Measurements from ENCODE around the gene MPC1.

Gene MPC1

DNA sequence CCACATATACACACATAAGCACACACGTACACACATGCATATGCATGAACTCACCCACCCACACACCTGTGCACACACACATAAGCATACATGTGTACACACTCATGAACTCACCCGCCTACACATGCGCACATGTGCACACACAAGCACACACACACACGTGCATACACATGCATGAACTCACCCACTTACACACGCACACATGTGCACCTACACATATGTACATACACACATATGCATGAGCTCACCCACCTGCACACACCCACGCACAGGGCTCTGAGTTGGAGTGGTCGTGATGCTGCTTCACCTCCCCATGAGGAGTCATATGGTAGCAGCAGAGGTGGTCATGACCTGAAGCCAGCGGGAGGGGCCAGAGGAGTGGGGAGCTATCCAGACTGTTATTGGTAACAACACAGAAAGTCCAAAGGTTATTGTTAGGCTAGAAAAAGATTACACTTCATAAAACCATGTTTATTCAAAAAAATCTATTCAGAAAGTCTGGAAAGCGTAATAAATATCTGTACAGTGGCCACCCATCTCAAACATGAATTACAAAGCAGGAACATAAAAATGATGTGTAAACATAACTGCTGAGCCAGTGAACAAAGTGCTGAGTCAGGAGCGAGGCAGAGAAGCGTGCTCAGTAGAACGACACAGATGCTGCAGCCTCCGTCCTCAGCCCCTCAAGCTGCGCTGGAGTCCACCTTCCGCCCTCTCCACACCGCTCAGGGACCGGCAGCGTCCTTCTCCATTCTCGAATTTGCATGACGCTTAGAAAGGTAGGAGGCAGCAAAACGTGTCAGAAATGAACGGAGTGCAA is 26.4 kb upstream of the MPC1 start:
- Histone ChIP-seq H3F3A (ENCODE audit: control insufficient read depth, insufficient read depth) (no peaks in the 10 kb centered on the region), H3K9me2 (replicated peaks; ENCODE audit: control insufficient read depth, low read length) (no peaks in the 10 kb centered on the region), H3K4me1 (ENCODE audit: control insufficient read depth, low read length) (no peaks in the 10 kb centered on the region), H3K36me3 (ENCODE audit: control insufficient read depth, low read length) (no peaks in the 10 kb centered on the region), H3K4me2 (ENCODE audit: low read length) (no peak overlapping the region), H4K20me1 (ENCODE audit: control insufficient read depth, insufficient read depth, low read depth, low read length) (no peaks in the 10 kb centered on the region), H3K27ac (ENCODE audit: low read depth, low read length) (no peak overlapping the region), H3K4me3 (ENCODE audit: low read length) (no peak overlapping the region), H3K9me3 (ENCODE audit: control insufficient read depth, insufficient read depth, low read length) (no peaks in the 10 kb centered on the region), H3K79me2 (ENCODE audit: control insufficient read depth, low read length) (no peaks in the 10 kb centered on the region), H3K27me3 (ENCODE audit: control insufficient read depth, low read length) (no peaks in the 10 kb centered on the region)
- TF ChIP-seq EZH2phosphoT487 (IDR thresholded peaks at IDR 0.05; ENCODE audit: borderline replicate concordance, low read length), result no peak
- TF ChIP-seq, protein P1, sequence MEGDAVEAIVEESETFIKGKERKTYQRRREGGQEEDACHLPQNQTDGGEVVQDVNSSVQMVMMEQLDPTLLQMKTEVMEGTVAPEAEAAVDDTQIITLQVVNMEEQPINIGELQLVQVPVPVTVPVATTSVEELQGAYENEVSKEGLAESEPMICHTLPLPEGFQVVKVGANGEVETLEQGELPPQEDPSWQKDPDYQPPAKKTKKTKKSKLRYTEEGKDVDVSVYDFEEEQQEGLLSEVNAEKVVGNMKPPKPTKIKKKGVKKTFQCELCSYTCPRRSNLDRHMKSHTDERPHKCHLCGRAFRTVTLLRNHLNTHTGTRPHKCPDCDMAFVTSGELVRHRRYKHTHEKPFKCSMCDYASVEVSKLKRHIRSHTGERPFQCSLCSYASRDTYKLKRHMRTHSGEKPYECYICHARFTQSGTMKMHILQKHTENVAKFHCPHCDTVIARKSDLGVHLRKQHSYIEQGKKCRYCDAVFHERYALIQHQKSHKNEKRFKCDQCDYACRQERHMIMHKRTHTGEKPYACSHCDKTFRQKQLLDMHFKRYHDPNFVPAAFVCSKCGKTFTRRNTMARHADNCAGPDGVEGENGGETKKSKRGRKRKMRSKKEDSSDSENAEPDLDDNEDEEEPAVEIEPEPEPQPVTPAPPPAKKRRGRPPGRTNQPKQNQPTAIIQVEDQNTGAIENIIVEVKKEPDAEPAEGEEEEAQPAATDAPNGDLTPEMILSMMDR (IDR thresholded peaks at IDR 0.05; ENCODE audit: low read depth, low read length, poor library complexity, severe bottlenecking), result no peak

DNA sequence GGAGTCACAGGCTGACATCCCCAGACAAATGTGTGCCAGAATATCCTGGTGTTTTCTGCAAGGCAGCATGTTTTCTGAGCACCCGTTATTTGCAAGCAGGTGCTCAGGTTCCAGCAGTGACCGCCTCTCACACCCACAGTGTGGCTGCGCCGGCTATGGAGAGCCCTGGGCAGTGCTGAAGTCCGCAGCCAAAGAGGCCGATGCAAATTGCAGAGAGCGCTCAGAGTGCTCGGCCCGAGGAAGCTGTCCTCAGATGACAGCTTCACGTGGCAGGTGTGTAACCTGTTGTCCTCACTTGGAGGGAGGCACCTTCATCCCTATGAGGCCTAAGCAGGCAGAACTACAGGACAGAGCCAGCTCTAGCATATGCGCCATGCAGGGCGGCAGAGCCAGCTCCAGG is 23.5 kb upstream of the MPC1 start:
- H3K4me2 ChIP-seq (ENCODE audit: low read length), result no peak overlapping the region
- no peaks in the 10 kb centered on the region for H3K9me3 ChIP-seq (ENCODE audit: control insufficient read depth, insufficient read depth, low read length)
- H3K36me3 ChIP-seq (ENCODE audit: control insufficient read depth, low read length), result no peaks in the 10 kb centered on the region
- H3K27me3 ChIP-seq (ENCODE audit: control insufficient read depth, low read length), result no peaks in the 10 kb centered on the region
- no peaks in the 10 kb centered on the region for H4K20me1 ChIP-seq (ENCODE audit: control insufficient read depth, insufficient read depth, low read depth, low read length)
- H3F3A ChIP-seq (ENCODE audit: control insufficient read depth, insufficient read depth), result peaks cover 3% of the 10 kb centered on the region; the same call in 1 of the 2 replicates
- TF ChIP-seq, protein P1 (IDR thresholded peaks at IDR 0.05; ENCODE audit: low read depth, low read length, poor library complexity, severe bottlenecking), result no peak
- no peak for TF ChIP-seq EZH2phosphoT487 (IDR thresholded peaks at IDR 0.05; ENCODE audit: borderline replicate concordance, low read length)
- no peak overlapping the region for H3K27ac ChIP-seq (ENCODE audit: low read depth, low read length)
- H3K79me2 ChIP-seq (ENCODE audit: control insufficient read depth, low read length), result no peaks in the 10 kb centered on the region
- no peak overlapping the region for H3K4me3 ChIP-seq (ENCODE audit: low read length)
- no peaks in the 10 kb centered on the region for H3K9me2 ChIP-seq (replicated peaks; ENCODE audit: control insufficient read depth, low read length)
- peaks cover 7% of the 10 kb centered on the region for H3K4me1 ChIP-seq (ENCODE audit: control insufficient read depth, low read length)

DNA sequence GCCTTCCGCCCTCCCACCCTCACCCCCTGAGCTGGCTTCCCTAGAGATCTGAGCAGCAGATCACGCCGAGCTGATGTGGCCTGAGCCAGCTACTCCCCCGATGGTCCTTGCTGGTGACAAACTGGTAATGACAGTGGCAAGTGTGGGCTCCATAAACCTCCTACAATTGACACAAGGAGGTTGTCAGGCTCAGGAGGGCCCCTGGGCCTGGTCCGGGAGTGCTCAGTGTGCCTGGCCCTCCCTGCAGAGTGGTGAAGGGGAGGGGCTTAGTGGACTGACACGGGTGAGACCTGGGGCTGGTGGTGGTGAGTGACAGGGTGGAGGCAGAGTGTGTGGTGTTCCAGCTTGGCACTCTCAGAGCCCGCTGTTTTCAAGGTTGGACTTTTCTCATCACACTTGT is 22.6 kb upstream of the MPC1 start:
- no peaks in the 10 kb centered on the region for H3K9me3 ChIP-seq (ENCODE audit: control insufficient read depth, insufficient read depth, low read length)
- H3K27me3 ChIP-seq (ENCODE audit: control insufficient read depth, low read length), result no peaks in the 10 kb centered on the region
- H3K4me2 ChIP-seq (ENCODE audit: low read length), result no peak overlapping the region
- no peak overlapping the region for H3K27ac ChIP-seq (ENCODE audit: low read depth, low read length)
- no peak overlapping the region for H3K4me3 ChIP-seq (ENCODE audit: low read length)
- no peaks in the 10 kb centered on the region for H3K36me3 ChIP-seq (ENCODE audit: control insufficient read depth, low read length)
- TF ChIP-seq, protein P1 (IDR thresholded peaks at IDR 0.05; ENCODE audit: low read depth, low read length, poor library complexity, severe bottlenecking), result no peak
- no peak for TF ChIP-seq EZH2phosphoT487 (IDR thresholded peaks at IDR 0.05; ENCODE audit: borderline replicate concordance, low read length)
- H3K4me1 ChIP-seq (ENCODE audit: control insufficient read depth, low read length), result peaks cover 7% of the 10 kb centered on the region
- H4K20me1 ChIP-seq (ENCODE audit: control insufficient read depth, insufficient read depth, low read depth, low read length), result no peaks in the 10 kb centered on the region
- no peaks in the 10 kb centered on the region for H3K79me2 ChIP-seq (ENCODE audit: control insufficient read depth, low read length)
- peaks cover 3% of the 10 kb centered on the region; the same call in 1 of the 2 replicates for H3F3A ChIP-seq (ENCODE audit: control insufficient read depth, insufficient read depth)
- H3K9me2 ChIP-seq (replicated peaks; ENCODE audit: control insufficient read depth, low read length), result no peaks in the 10 kb centered on the region
